Measurements from ENCODE around the gene NUP214.

The NUP214 gene

GRCh38 chr9:131178926-131179325, 53.5 kb downstream of the NUP214 start:
- H3K9me3 ChIP-seq (ENCODE audit: control insufficient read depth, low read length) = no peaks in the 10 kb centered on the region
- no peak overlapping the region for H3K4me3 ChIP-seq (ENCODE audit: low read depth, low read length)
- H3K4me2 ChIP-seq (ENCODE audit: low read length) = no peak overlapping the region
- no peak overlapping the region for H2AFZ ChIP-seq
- H3K27me3 ChIP-seq (ENCODE audit: control insufficient read depth, insufficient read depth, low read length) = no peaks in the 10 kb centered on the region
- H3K27ac ChIP-seq = no peak overlapping the region
- no peak overlapping the region for H3K9ac ChIP-seq
- H3K79me2 ChIP-seq = no peaks in the 10 kb centered on the region
- TF ChIP-seq, protein P1, sequence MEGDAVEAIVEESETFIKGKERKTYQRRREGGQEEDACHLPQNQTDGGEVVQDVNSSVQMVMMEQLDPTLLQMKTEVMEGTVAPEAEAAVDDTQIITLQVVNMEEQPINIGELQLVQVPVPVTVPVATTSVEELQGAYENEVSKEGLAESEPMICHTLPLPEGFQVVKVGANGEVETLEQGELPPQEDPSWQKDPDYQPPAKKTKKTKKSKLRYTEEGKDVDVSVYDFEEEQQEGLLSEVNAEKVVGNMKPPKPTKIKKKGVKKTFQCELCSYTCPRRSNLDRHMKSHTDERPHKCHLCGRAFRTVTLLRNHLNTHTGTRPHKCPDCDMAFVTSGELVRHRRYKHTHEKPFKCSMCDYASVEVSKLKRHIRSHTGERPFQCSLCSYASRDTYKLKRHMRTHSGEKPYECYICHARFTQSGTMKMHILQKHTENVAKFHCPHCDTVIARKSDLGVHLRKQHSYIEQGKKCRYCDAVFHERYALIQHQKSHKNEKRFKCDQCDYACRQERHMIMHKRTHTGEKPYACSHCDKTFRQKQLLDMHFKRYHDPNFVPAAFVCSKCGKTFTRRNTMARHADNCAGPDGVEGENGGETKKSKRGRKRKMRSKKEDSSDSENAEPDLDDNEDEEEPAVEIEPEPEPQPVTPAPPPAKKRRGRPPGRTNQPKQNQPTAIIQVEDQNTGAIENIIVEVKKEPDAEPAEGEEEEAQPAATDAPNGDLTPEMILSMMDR (IDR thresholded peaks at IDR 0.05) = no peak
- no peaks in the 10 kb centered on the region for H3K36me3 ChIP-seq (ENCODE audit: control insufficient read depth, insufficient read depth, low read length)
- peaks cover 2% of the 10 kb centered on the region for H3K4me1 ChIP-seq

GRCh38 chr9:131179561-131180219, 54.3 kb downstream of the NUP214 start:
- H3K27ac ChIP-seq = no peak overlapping the region
- H3K36me3 ChIP-seq (ENCODE audit: control insufficient read depth, insufficient read depth, low read length) = no peaks in the 10 kb centered on the region
- no peaks in the 10 kb centered on the region for H3K27me3 ChIP-seq (ENCODE audit: control insufficient read depth, insufficient read depth, low read length)
- no peaks in the 10 kb centered on the region for H3K9me3 ChIP-seq (ENCODE audit: control insufficient read depth, low read length)
- H3K9ac ChIP-seq = no peak overlapping the region
- H3K4me3 ChIP-seq (ENCODE audit: low read depth, low read length) = no peak overlapping the region
- TF ChIP-seq, protein P1 (IDR thresholded peaks at IDR 0.05) = no peak
- H2AFZ ChIP-seq = no peak overlapping the region
- peaks cover 2% of the 10 kb centered on the region for H3K4me1 ChIP-seq
- no peaks in the 10 kb centered on the region for H3K79me2 ChIP-seq
- no peak overlapping the region for H3K4me2 ChIP-seq (ENCODE audit: low read length)

DNA sequence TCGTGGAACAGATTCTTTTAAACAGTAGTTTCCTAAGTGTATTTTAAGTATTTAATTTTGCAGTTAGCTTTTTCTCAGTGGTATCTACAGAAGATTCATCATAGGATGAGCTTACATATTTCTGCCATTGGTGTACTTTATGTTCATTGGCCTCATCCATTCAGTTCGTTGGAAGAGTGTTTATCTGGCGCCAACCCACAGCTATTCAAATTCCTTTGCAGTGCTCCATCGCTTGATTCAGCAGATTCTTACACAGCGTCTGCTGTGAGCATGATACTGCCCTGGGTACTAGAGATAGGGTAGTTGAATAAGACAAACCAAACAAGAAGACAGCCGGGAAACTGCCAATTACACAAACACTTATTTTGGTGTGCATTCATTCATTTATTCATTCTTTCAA, 55.1 kb downstream of the NUP214 start:
- Histone ChIP-seq H2AFZ (no peak overlapping the region), H3K27me3 (ENCODE audit: control insufficient read depth, insufficient read depth, low read length) (no peaks in the 10 kb centered on the region), H3K4me1 (peaks cover 2% of the 10 kb centered on the region), H3K9me3 (ENCODE audit: control insufficient read depth, low read length) (no peaks in the 10 kb centered on the region), H3K4me2 (ENCODE audit: low read length) (no peak overlapping the region), H3K4me3 (ENCODE audit: low read depth, low read length) (no peak overlapping the region), H3K36me3 (ENCODE audit: control insufficient read depth, insufficient read depth, low read length) (no peaks in the 10 kb centered on the region), H3K9ac (no peak overlapping the region), H3K27ac (no peak overlapping the region), H3K79me2 (no peaks in the 10 kb centered on the region)
- TF ChIP-seq, protein P1 (IDR thresholded peaks at IDR 0.05) = no peak

- Histone ChIP-seq H3K4me2 (ENCODE audit: low read length) (no peak overlapping the region), H3K9ac (no peak overlapping the region), H2AFZ (no peak overlapping the region), H3K27me3 (ENCODE audit: control insufficient read depth, insufficient read depth, low read length) (no peaks in the 10 kb centered on the region), H3K9me3 (ENCODE audit: control insufficient read depth, low read length) (no peaks in the 10 kb centered on the region), H3K4me1 (peaks cover 2% of the 10 kb centered on the region), H3K4me3 (ENCODE audit: low read depth, low read length) (no peak overlapping the region), H3K36me3 (ENCODE audit: control insufficient read depth, insufficient read depth, low read length) (no peaks in the 10 kb centered on the region), H3K79me2 (no peaks in the 10 kb centered on the region), H3K27ac (no peak overlapping the region)
- TF ChIP-seq, protein P1 (IDR thresholded peaks at IDR 0.05) = no peak
These were observed 55.8 kb downstream of the NUP214 start for GRCh38 chr9:131181091-131181681.

DNA sequence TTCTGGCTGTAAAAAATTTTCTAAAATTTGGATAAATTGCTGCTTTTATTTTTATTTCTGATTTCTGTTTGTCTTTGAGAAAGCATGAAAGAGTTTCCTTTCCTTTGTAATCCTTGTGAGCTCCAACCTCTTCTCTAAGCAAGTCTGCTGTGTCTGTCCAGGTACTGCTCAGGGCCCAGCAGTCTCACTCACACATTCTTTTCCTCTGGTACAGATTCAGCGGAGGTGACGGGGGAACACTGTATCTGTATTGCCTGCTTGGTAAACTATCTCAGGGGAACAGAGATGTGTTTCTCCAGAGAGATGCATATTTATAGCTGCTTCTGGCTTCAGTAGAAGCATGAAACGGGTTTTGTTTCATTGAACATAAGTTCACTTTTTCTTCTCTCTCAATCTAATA, 60.5 kb downstream of the NUP214 start:
- Histone ChIP-seq H2AFZ (no peak overlapping the region), H3K27ac (no peak overlapping the region), H3K36me3 (ENCODE audit: control insufficient read depth, insufficient read depth, low read length) (no peaks in the 10 kb centered on the region), H3K4me2 (ENCODE audit: low read length) (no peak overlapping the region), H3K9ac (no peak overlapping the region), H3K79me2 (no peaks in the 10 kb centered on the region), H3K27me3 (ENCODE audit: control insufficient read depth, insufficient read depth, low read length) (no peaks in the 10 kb centered on the region), H3K9me3 (ENCODE audit: control insufficient read depth, low read length) (no peaks in the 10 kb centered on the region), H3K4me3 (ENCODE audit: low read depth, low read length) (no peak overlapping the region), H3K4me1 (peaks cover 4% of the 10 kb centered on the region)
- TF ChIP-seq, protein P1 (IDR thresholded peaks at IDR 0.05) = no peak

Data from parathyroid adenoma (tissue), 2 donors.